Measurements from ENCODE around the gene PRKCG.

The PRKCG gene

GRCh38 chr19:53872762-53873161 is 9.2 kb upstream of the PRKCG start:
- no peak for DNase-seq (ENCODE audit: low read depth in 2 of 2)

GRCh38 chr19:53873773-53874605 is 8.0 kb upstream of the PRKCG start:
- DNase-seq (ENCODE audit: low read depth in 2 of 2): no peak

GRCh38 chr19:53874606-53874990 is 7.4 kb upstream of the PRKCG start:
- no peak for DNase-seq (ENCODE audit: low read depth in 2 of 2)

GRCh38 chr19:53875602-53876325 is 6.2 kb upstream of the PRKCG start:
- DNase-seq (ENCODE audit: low read depth in 2 of 2): no peak

GRCh38 chr19:53876651-53877224 is 5.3 kb upstream of the PRKCG start:
- DNase-seq (ENCODE audit: low read depth in 2 of 2): no peak

GRCh38 chr19:53877361-53877766 is 4.6 kb upstream of the PRKCG start:
- no peak for DNase-seq (ENCODE audit: low read depth in 2 of 2)

GRCh38 chr19:53878776-53879139 is 3.2 kb upstream of the PRKCG start:
- DNase-seq (ENCODE audit: low read depth in 2 of 2): no peak

- DNase-seq (ENCODE audit: low read depth in 2 of 2): peak; percentile 57 to 66
These were observed 2.6 kb upstream of the PRKCG start for GRCh38 chr19:53879140-53880081.

GRCh38 chr19:53880711-53881481 is 1.1 kb upstream of the PRKCG start:
- DNase-seq (ENCODE audit: low read depth in 2 of 2): no peak

GRCh38 chr19:53882391-53883050 is 524 bp downstream of the PRKCG start:
- DNase-seq (ENCODE audit: low read depth in 2 of 2): no peak

GRCh38 chr19:53883231-53883661 is 1.2 kb downstream of the PRKCG start:
- DNase-seq (ENCODE audit: low read depth in 2 of 2): no peak

- no peak for DNase-seq (ENCODE audit: low read depth in 2 of 2)
These were observed 1.7 kb downstream of the PRKCG start for GRCh38 chr19:53883741-53884140.

- DNase-seq (ENCODE audit: low read depth in 2 of 2): no peak
These were observed 2.3 kb downstream of the PRKCG start for GRCh38 chr19:53884256-53884655.

GRCh38 chr19:53885036-53885435 is 3.0 kb downstream of the PRKCG start:
- no peak for DNase-seq (ENCODE audit: low read depth in 2 of 2)

- no peak for DNase-seq (ENCODE audit: low read depth in 2 of 2)
These were observed 10.4 kb downstream of the PRKCG start for GRCh38 chr19:53892301-53892980.

GRCh38 chr19:53892981-53893325 is 11.0 kb downstream of the PRKCG start:
- DNase-seq (ENCODE audit: low read depth in 2 of 2): no peak

- DNase-seq (ENCODE audit: low read depth in 2 of 2): no peak
These were observed 12.7 kb downstream of the PRKCG start for GRCh38 chr19:53894707-53895106.

GRCh38 chr19:53896682-53897081 is 14.7 kb downstream of the PRKCG start:
- DNase-seq (ENCODE audit: low read depth in 2 of 2): no peak

GRCh38 chr19:53897459-53897858 is 15.5 kb downstream of the PRKCG start:
- no peak for DNase-seq (ENCODE audit: low read depth in 2 of 2)

GRCh38 chr19:53898166-53898565 is 16.2 kb downstream of the PRKCG start:
- DNase-seq (ENCODE audit: low read depth in 2 of 2): no peak
